ENCODE results near the gene PRKAG2. TPM values are rescaled to one million over a fixed set of nuclear protein-coding genes. Genes with fewer than 3 reads are reported as not detected.

The PRKAG2 gene
- total and polyA plus RNA-seq, 4 donors = 17.5 to 33.3 (median 23.9) TPM

GRCh38 chr7:151785681-151785965, 91.3 kb downstream of the PRKAG2 start:
- no peak for TF ChIP-seq CTCF (IDR thresholded peaks at IDR 0.05; ENCODE audit: control extremely low read depth, extremely low read depth)
- peaks cover 0 to 4% (median 0%) of the 10 kb centered on the region in 4 donors for H3K36me3 ChIP-seq (ENCODE audit: control insufficient read depth in 4 of 4, insufficient read depth in 4 of 4, low read length in 4 of 4)
- H3K4me3 ChIP-seq = no peak overlapping the region
- DNase-seq = no peak
- H3K9me3 ChIP-seq (ENCODE audit: control insufficient read depth in 4 of 4, insufficient read depth in 3 of 4, low read length in 3 of 4) = no peaks in the 10 kb centered on the region
- 82 to 84% methylated on average over 7 of the region's 7 CpGs for WGBS, 2 donors
- H3K9ac ChIP-seq (ENCODE audit: insufficient read depth in 1 of 2, low read length in 2 of 2) = no peak overlapping the region
- H3K27ac ChIP-seq (ENCODE audit: low read depth in 1 of 2, low read length in 1 of 2) = no peak overlapping the region
- no peak for ATAC-seq (ENCODE audit: insufficient read depth, low FRiP score)
- peaks cover 0 to 10% (median 4%) of the 10 kb centered on the region in 5 donors for H3K4me1 ChIP-seq (ENCODE audit: control insufficient read depth in 5 of 5, insufficient read depth in 5 of 5, low read length in 5 of 5)
- H3K27me3 ChIP-seq (ENCODE audit: control insufficient read depth in 3 of 3, insufficient read depth in 3 of 3, low read length in 2 of 3) = no peaks in the 10 kb centered on the region

GRCh38 chr7:151784853-151785680, 91.8 kb downstream of the PRKAG2 start:
- Histone ChIP-seq H3K36me3 (ENCODE audit: control insufficient read depth in 4 of 4, insufficient read depth in 4 of 4, low read length in 4 of 4) (peaks cover 0 to 4% (median 0%) of the 10 kb centered on the region in 4 donors), H3K4me3 (no peak overlapping the region), H3K27me3 (ENCODE audit: control insufficient read depth in 3 of 3, insufficient read depth in 3 of 3, low read length in 2 of 3) (no peaks in the 10 kb centered on the region), H3K27ac (ENCODE audit: low read depth in 1 of 2, low read length in 1 of 2) (no peak overlapping the region), H3K9ac (ENCODE audit: insufficient read depth in 1 of 2, low read length in 2 of 2) (no peak overlapping the region), H3K4me1 (ENCODE audit: control insufficient read depth in 5 of 5, insufficient read depth in 5 of 5, low read length in 5 of 5) (peaks cover 0 to 10% (median 4%) of the 10 kb centered on the region in 5 donors), H3K9me3 (ENCODE audit: control insufficient read depth in 4 of 4, insufficient read depth in 3 of 4, low read length in 3 of 4) (no peaks in the 10 kb centered on the region)
- TF ChIP-seq CTCF (IDR thresholded peaks at IDR 0.05; ENCODE audit: control extremely low read depth, extremely low read depth) = no peak
- no peak for DNase-seq
- 86 to 94% methylated on average over 21 of the region's 21 CpGs for WGBS, 2 donors
- ATAC-seq (ENCODE audit: insufficient read depth, low FRiP score) = no peak

GRCh38 chr7:151783958-151784575, 92.8 kb downstream of the PRKAG2 start:
- WGBS, 2 donors = 95 to 97% methylated on average over 18 of the region's 18 CpGs
- Histone ChIP-seq H3K27ac (ENCODE audit: low read depth in 1 of 2, low read length in 1 of 2) (no peak overlapping the region), H3K36me3 (ENCODE audit: control insufficient read depth in 4 of 4, insufficient read depth in 4 of 4, low read length in 4 of 4) (peaks cover 0 to 4% (median 0%) of the 10 kb centered on the region in 4 donors), H3K4me3 (no peak overlapping the region), H3K27me3 (ENCODE audit: control insufficient read depth in 3 of 3, insufficient read depth in 3 of 3, low read length in 2 of 3) (no peaks in the 10 kb centered on the region), H3K9ac (ENCODE audit: insufficient read depth in 1 of 2, low read length in 2 of 2) (no peak overlapping the region), H3K4me1 (ENCODE audit: control insufficient read depth in 5 of 5, insufficient read depth in 5 of 5, low read length in 5 of 5) (peaks cover 0 to 14% (median 4%) of the 10 kb centered on the region in 5 donors), H3K9me3 (ENCODE audit: control insufficient read depth in 4 of 4, insufficient read depth in 3 of 4, low read length in 3 of 4) (no peaks in the 10 kb centered on the region)
- TF ChIP-seq CTCF (IDR thresholded peaks at IDR 0.05; ENCODE audit: control extremely low read depth, extremely low read depth) = no peak
- no peak for DNase-seq
- ATAC-seq (ENCODE audit: insufficient read depth, low FRiP score) = no peak
